HepG2 (cell line): ENCODE measurements around the gene ZNF644. TPM values are rescaled to one million over a fixed set of nuclear protein-coding genes. Genes with fewer than 3 reads are reported as not detected.
A peak's percentile ranks its signal among the peaks of the same experiment; 100 is the strongest.

Experiments used
- ATAC-seq: fragments of 200-7000 bp; cut with Tn5 transposase; 3 replicates; pipeline ENCODE4 v1.9.1; 2020; ENCODE audit warnings: mild to moderate bottlenecking, moderate library complexity
- BruUV-seq: library from RNA; stranded (reverse); fragments of 400-500 nt; replicated peaks from 2 replicates; lab custom pipeline; 2021; lab: Mats Ljungman, UMichigan
- CTCF ChIA-PET: fragments of 300-600 bp; formaldehyde crosslinking; extraction: SDS; loops from one replicate; lab custom pipeline; 2021; ENCODE audit warnings: low total read pairs, inconsistent platforms, low intra/inter-chr PET ratio; lab: Yijun Ruan, JAX
- POLR2A ChIA-PET: fragments of 350-600 bp; sonication (Branson Sonifier 250); formaldehyde crosslinking; loops from one replicate; lab custom pipeline; 2020; ENCODE audit warnings: antibody characterized with exemption, inconsistent platforms; lab: Yijun Ruan, JAX
- DNase-seq: peaks from one replicate; pipeline ENCODE4 v3.0.0-alpha.2; 2015; ENCODE audit warnings: low spot score
- FAIRE-seq: peaks from 3 replicates; lab custom pipeline; 2011; peaks lifted over from hg19 to GRCh38; lab: Jason Lieb, UNC
- H2AFZ ChIP-seq: one replicate; pipeline ENCODE4 v1.6.1; 2011; ENCODE audit warnings: low read length, inconsistent platforms
- H3K27ac ChIP-seq: fragments of 300-600 bp; 3 replicates; pipeline ENCODE4 v1.8.0; 2011; ENCODE audit warnings: mixed run types, mild to moderate bottlenecking, mixed read lengths, low read length, inconsistent platforms; ENCODE audit not compliant: insufficient read depth; ENCODE audit errors: extremely low read length
- H3K27me3 ChIP-seq, 2 experiments: fragments of 200-600 bp in 1 of 2; 2 replicates in 1 of 2; 3 replicates in 1 of 2; pipeline versions ENCODE4 v1.6.0 to v1.8.0; 2011; ENCODE audit warnings: low read length in 2 of 2, mild to moderate bottlenecking in 2 of 2, moderate library complexity in 2 of 2, inconsistent platforms in 1 of 2; ENCODE audit not compliant: insufficient read depth in 2 of 2, control insufficient read depth in 1 of 2
- H3K36me3 ChIP-seq, 2 experiments: fragments of 200-600 bp in 1 of 2; replicated peaks in 1 of 2; 2 replicates in 1 of 2; 3 replicates in 1 of 2; pipeline versions ENCODE4 v1.5.1 to v1.8.0; 2011; ENCODE audit warnings: low read length in 2 of 2, inconsistent platforms in 1 of 2; ENCODE audit not compliant: insufficient read depth in 2 of 2, control insufficient read depth in 1 of 2
- H3K4me1 ChIP-seq: 2 replicates; pipeline ENCODE4 v1.5.1; 2012; ENCODE audit warnings: low read length, inconsistent platforms; ENCODE audit not compliant: insufficient read depth
- H3K4me2 ChIP-seq: 2 replicates; pipeline ENCODE4 v1.6.0; 2011; ENCODE audit warnings: low read depth, low read length, inconsistent platforms
- H3K4me3 ChIP-seq, 3 experiments: fragments of 200-600 bp in 1 of 3; sonication (generic), shearing (Covaris generic) in 1 of 3; replicated peaks in 1 of 3; 2 replicates each; pipeline ENCODE4 v1.5.1; 2011 to 2016; ENCODE audit warnings: low read length in 3 of 3, inconsistent platforms in 2 of 3, low read depth in 2 of 3, mild to moderate bottlenecking in 2 of 3, control low read depth in 1 of 3, mixed read lengths in 1 of 3; ENCODE audit not compliant: insufficient read depth in 1 of 3
- H3K79me2 ChIP-seq: one replicate; pipeline ENCODE4 v1.6.1; 2011; ENCODE audit warnings: low read length, inconsistent platforms; ENCODE audit not compliant: insufficient read depth
- H3K9ac ChIP-seq: 2 replicates; pipeline ENCODE4 v1.6.0; 2011; ENCODE audit warnings: mild to moderate bottlenecking, low read depth, low read length, inconsistent platforms; ENCODE audit not compliant: insufficient read depth
- H3K9me3 ChIP-seq: 2 replicates; pipeline ENCODE4 v1.5.1; 2012; ENCODE audit warnings: mild to moderate bottlenecking, low read length
- H4K20me1 ChIP-seq: 2 replicates; pipeline ENCODE4 v1.6.0; 2011; ENCODE audit warnings: inconsistent platforms, mild to moderate bottlenecking, low read length, moderate library complexity; ENCODE audit not compliant: insufficient read depth
- EED ChIP-seq: sonication (generic); formaldehyde crosslinking; IDR thresholded peaks from 2 replicates; pipeline ENCODE4 v1.5.0; 2020; ENCODE audit warnings: mild to moderate bottlenecking, missing genetic modification reagents
- HMG20A ChIP-seq: IDR thresholded peaks from 2 replicates; pipeline ENCODE4 v1.6.1; 2016; ENCODE audit warnings: borderline replicate concordance
- KLF12 ChIP-seq: sonication (generic); formaldehyde crosslinking; IDR thresholded peaks from 2 replicates; pipeline ENCODE4 v1.4.0; 2020; ENCODE audit warnings: missing genetic modification reagents, borderline replicate concordance
- KMT2B ChIP-seq: IDR thresholded peaks from 2 replicates; pipeline ENCODE4 v1.6.1; 2016; ENCODE audit warnings: missing genetic modification reagents, missing compliant biosample characterization
- MAFF ChIP-seq: IDR thresholded peaks from 2 replicates; pipeline ENCODE4 v1.6.1; 2011; ENCODE audit warnings: low read depth, low read length, improper control_type of control experiment
- MAFK ChIP-seq, 2 experiments: IDR thresholded peaks in 1 of 2; conservative IDR thresholded peaks in 1 of 2; 2 replicates each; pipeline ENCODE4 v1.6.1; 2011; ENCODE audit warnings: improper control_type of control experiment in 2 of 2, low read length in 2 of 2
- NR3C1 ChIP-seq: sonication (generic); formaldehyde crosslinking; IDR thresholded peaks from 2 replicates; pipeline ENCODE4 v1.4.0; 2020; ENCODE audit warnings: missing genetic modification reagents
- PAX8 ChIP-seq: sonication (generic); formaldehyde crosslinking; IDR thresholded peaks from 2 replicates; pipeline ENCODE4 v1.8.0; 2022; ENCODE audit warnings: mild to moderate bottlenecking, missing genetic modification reagents, borderline replicate concordance
- POLR2G ChIP-seq: fragments of 200-400 bp; formaldehyde crosslinking; IDR thresholded peaks from 2 replicates; pipeline ENCODE4 v1.6.1; 2018; ENCODE audit warnings: mild to moderate bottlenecking, low read depth, low read length, moderate library complexity
- WIZ ChIP-seq: sonication (generic); formaldehyde crosslinking; IDR thresholded peaks from 2 replicates; pipeline ENCODE4 v1.5.1; 2020; ENCODE audit warnings: mild to moderate bottlenecking, missing genetic modification reagents
- YEATS4 ChIP-seq: sonication (generic); formaldehyde crosslinking; IDR thresholded peaks from 2 replicates; pipeline ENCODE4 v1.4.0; 2020; ENCODE audit warnings: missing genetic modification reagents, borderline replicate concordance
- ZBTB34 ChIP-seq: sonication (generic); formaldehyde crosslinking; IDR thresholded peaks from 2 replicates; pipeline ENCODE4 v1.8.0; 2022; ENCODE audit warnings: mild to moderate bottlenecking, missing genetic modification reagents
- ZBTB7A ChIP-seq: sonication (generic); formaldehyde crosslinking; IDR thresholded peaks from 2 replicates; pipeline ENCODE4 v1.8.0; 2022; ENCODE audit warnings: mild to moderate bottlenecking, missing genetic modification reagents
- ZFAT ChIP-seq: sonication (generic); formaldehyde crosslinking; conservative IDR thresholded peaks from 2 replicates; pipeline ENCODE4 v1.8.1; 2023; ENCODE audit warnings: missing genetic modification reagents, inconsistent platforms
- ZNF136 ChIP-seq: sonication (generic); formaldehyde crosslinking; IDR thresholded peaks from 2 replicates; pipeline ENCODE4 v1.8.1; 2022; ENCODE audit warnings: low read depth, mild to moderate bottlenecking, moderate library complexity, missing genetic modification reagents
- ZNF205 ChIP-seq: IDR thresholded peaks from 2 replicates; pipeline ENCODE4 v1.6.1; 2018; ENCODE audit warnings: missing biosample characterization, missing genetic modification reagents
- ZNF232 ChIP-seq: sonication (generic); formaldehyde crosslinking; IDR thresholded peaks from 2 replicates; pipeline ENCODE4 v1.4.0; 2020; ENCODE audit warnings: missing genetic modification reagents, borderline replicate concordance
- ZNF432 ChIP-seq: sonication (generic); formaldehyde crosslinking; IDR thresholded peaks from 2 replicates; pipeline ENCODE4 v1.5.0; 2020; ENCODE audit warnings: missing genetic modification reagents, mild to moderate bottlenecking, borderline replicate concordance
- ZNF564 ChIP-seq: sonication (generic); formaldehyde crosslinking; IDR thresholded peaks from 2 replicates; pipeline ENCODE4 v1.8.1; 2023; ENCODE audit warnings: mild to moderate bottlenecking, missing genetic modification reagents
- WGBS: methylation state at CpG from one replicate; pipeline ENCODE4 v1.1.6; 2017; ENCODE audit warnings: low lambda C conversion rate; 5-methylcytosine and 5-hydroxymethylcytosine counted together
- in situ Hi-C: cut with HindIII; loops from 2 replicates; pipeline ENCODE4 v1.10.0; 2017; ENCODE audit warnings: low pct_unique_long_range_greater_than_20kb; ENCODE audit not compliant: extremely low pct_ligation_motif_present
- intact Hi-C: fragments of 100-400 bp; cut with micrococcal nuclease; formaldehyde crosslinking; loops from one replicate; pipeline ENCODE4 v1.10.0; 2022; ENCODE audit not compliant: unreplicated experiment
- polyA plus RNA-seq, 8 experiments: library from polyadenylated mRNA; depleted of rRNA in 3 of 8; stranded (reverse) in 7 of 8; unstranded in 1 of 8; fragments of >200 nt; fragmentation: Illumina TruSeq in 4 of 8; extraction: Trizol in 4 of 8; gene quantifications; 2 replicates each; pipeline versions ENCODE4 v1.2.1 to v1.2.3, GENCODE V29; 2011 to 2016; ENCODE audit warnings: low read depth in 4 of 8, missing spikeins in 1 of 8, mixed read lengths in 1 of 8; ENCODE audit not compliant: insufficient read depth in 1 of 8
- total RNA-seq, 5 experiments: library from RNA; depleted of rRNA; stranded (reverse); fragments of >200 nt; fragmentation: Illumina TruSeq; extraction: Trizol; gene quantifications; 2 replicates each; pipeline ENCODE4 v1.2.3, GENCODE V29; 2016; ENCODE audit warnings: low read depth in 1 of 5

Gene ZNF644
- total and polyA plus RNA-seq, 2 of the 13 experiments (the other 11 are each of a cell fraction or from before 2014, with no cell fraction given): 17.7 to 51.7 TPM

GRCh38 chr1:90996742-90997413 lies 25.0 kb downstream of the ZNF644 start:
- Histone ChIP-seq H3K27ac (no peak overlapping the region), H3K27me3 (no peaks in the 10 kb centered on the region), H3K79me2 (peaks cover 73% of the 10 kb centered on the region), H3K9ac (no peak overlapping the region), H3K4me2 (no peak overlapping the region), H3K4me1 (peaks cover 14% of the 10 kb centered on the region; the same call in 1 of the 2 replicates), H4K20me1 (peaks cover 29% of the 10 kb centered on the region), H3K36me3 (0 out of 5 replicates have a peak, but pooled peaks cover 0 to 4% of the 10 kb centered on the region in 2 experiments), H3K4me3 (no peak overlapping the region), H2AFZ (no peak overlapping the region), H3K9me3 (no peaks in the 10 kb centered on the region)
- no peak for FAIRE-seq
- BruUV-seq: no TSS peak
- ChIA-PET POLR2A (no interaction called here), CTCF (no interaction called here)
- in situ Hi-C loops (no loop called here), intact Hi-C loops (no loop called here)
- ATAC-seq: no peak; the same call in 2 of the 3 replicates
- peak; percentile 89 to 94 for TF ChIP-seq MAFK (conservative IDR thresholded peaks at IDR 0.05 in 1 of 2, IDR thresholded peaks at IDR 0.05 in 1 of 2; ENCODE audit: low read length in 2 of 2)
- no peak for TF ChIP-seq YEATS4
- TF ChIP-seq MAFF: peak; percentile 93
- DNase-seq: no peak
- WGBS: 100% methylated on average over 2 of the region's 2 CpGs

DNA sequence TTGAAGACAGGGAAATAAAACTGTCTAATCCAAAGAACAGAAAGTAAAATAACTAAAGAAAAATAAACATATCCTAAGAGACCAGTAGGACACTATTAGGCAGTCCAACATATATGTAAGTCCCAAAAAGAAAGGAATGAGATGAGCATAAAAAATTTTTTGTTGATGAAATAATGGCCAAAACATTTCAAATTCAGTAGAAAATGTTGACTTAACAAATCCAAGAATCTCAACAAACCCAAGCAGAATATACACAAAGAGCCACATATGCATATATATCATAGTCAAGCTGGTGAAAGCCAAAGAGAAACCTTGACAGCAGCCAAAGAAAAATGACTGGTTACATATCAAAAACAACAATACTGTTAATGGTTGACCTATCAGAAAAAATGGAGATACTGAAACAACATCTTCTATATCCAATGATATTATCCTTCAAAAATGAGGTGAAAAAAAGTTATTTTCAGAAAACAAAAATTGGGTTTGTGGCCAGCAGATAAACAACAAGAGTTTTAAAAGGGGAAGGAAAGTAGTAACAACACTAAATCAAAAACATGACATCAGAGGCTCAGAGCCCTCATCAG lies 26.4 kb downstream of the ZNF644 start:
- Histone ChIP-seq H3K4me1 (peaks cover 14% of the 10 kb centered on the region; the same call in 1 of the 2 replicates), H3K4me2 (no peak overlapping the region), H3K27me3 (no peaks in the 10 kb centered on the region), H3K79me2 (peaks cover 82% of the 10 kb centered on the region), H2AFZ (no peak overlapping the region), H3K9ac (no peak overlapping the region), H3K36me3 (peaks cover 2 to 6% of the 10 kb centered on the region in 2 experiments; a peak in 1 of 5 replicates), H4K20me1 (peaks cover 43% of the 10 kb centered on the region), H3K27ac (no peak overlapping the region), H3K9me3 (no peaks in the 10 kb centered on the region), H3K4me3 (no peak overlapping the region)
- FAIRE-seq: no peak
- BruUV-seq: no TSS peak
- ATAC-seq: no peak
- DNase-seq: no peak
- intact Hi-C loops (no loop called here), in situ Hi-C loops (no loop called here)
- CTCF ChIA-PET: no interaction called here
- POLR2A ChIA-PET: no interaction called here
- no peak for TF ChIP-seq PAX8 (CRISPR knock-in tag)
- no peak for TF ChIP-seq ZNF232
- no peak for TF ChIP-seq ZBTB7A (CRISPR knock-in tag)
- TF ChIP-seq ZNF205 (CRISPR knock-in tag): no peak
- TF ChIP-seq NR3C1 (CRISPR knock-in tag): no peak
- TF ChIP-seq ZFAT (CRISPR knock-in tag): no peak
- TF ChIP-seq WIZ (CRISPR knock-in tag): no peak
- TF ChIP-seq KLF12: no peak
- TF ChIP-seq ZNF136: no peak
- TF ChIP-seq ZBTB34 (CRISPR knock-in tag): no peak
- no peak for TF ChIP-seq KMT2B (CRISPR knock-in tag)
- no peak for TF ChIP-seq EED (CRISPR knock-in tag)
- no peak for TF ChIP-seq POLR2G
- no peak for TF ChIP-seq ZNF432 (CRISPR knock-in tag)
- no peak for TF ChIP-seq HMG20A (CRISPR knock-in tag)
- no peak for TF ChIP-seq ZNF564 (CRISPR knock-in tag)
